ENCODE results near the gene FAM32A.
A peak's percentile ranks its signal among the peaks of the same experiment; 100 is the strongest.

Gene FAM32A

GRCh38 chr19:16185123-16185767 lies at the start of gene FAM32A:
Gene FAM32A (plus strand): TSS chr19:16185410. CDS start chr19:16185443, 33 bp downstream.
- DNase-seq, result peak; percentile 99

GRCh38 chr19:16135430-16136127 lies 49.6 kb upstream of the FAM32A start:
- DNase-seq, result no peak

- no peak for DNase-seq
These were observed 48.8 kb upstream of the FAM32A start for GRCh38 chr19:16136185-16136999.

- no peak for DNase-seq
These were observed 45.5 kb upstream of the FAM32A start for GRCh38 chr19:16139752-16140151.

GRCh38 chr19:16141043-16141442 lies 44.2 kb upstream of the FAM32A start:
- no peak for DNase-seq

GRCh38 chr19:16142032-16142580 lies 43.1 kb upstream of the FAM32A start:
- no peak for DNase-seq

GRCh38 chr19:16143399-16144215 lies 41.6 kb upstream of the FAM32A start, which contains the start of gene HSH2D:
Gene HSH2D (plus strand): TSS chr19:16143685. CDS start chr19:16148751, 5,066 bp downstream.
- peak; percentile 75 for DNase-seq

GRCh38 chr19:16144216-16144581 lies 41.0 kb upstream of the FAM32A start:
- no peak for DNase-seq

- DNase-seq, result no peak
These were observed 39.1 kb upstream of the FAM32A start for GRCh38 chr19:16146112-16146511.

GRCh38 chr19:16148443-16149229 lies 36.6 kb upstream of the FAM32A start:
- DNase-seq, result no peak

- no peak for DNase-seq
These were observed 31.5 kb upstream of the FAM32A start for GRCh38 chr19:16153582-16154336.

GRCh38 chr19:16154557-16154956 lies 30.7 kb upstream of the FAM32A start:
- DNase-seq, result no peak

- no peak for DNase-seq
These were observed 30.1 kb upstream of the FAM32A start for GRCh38 chr19:16155128-16155527.

GRCh38 chr19:16156904-16157303 lies 28.3 kb upstream of the FAM32A start:
- DNase-seq, result no peak

GRCh38 chr19:16157601-16158000 lies 27.6 kb upstream of the FAM32A start:
- DNase-seq, result no peak

GRCh38 chr19:16159655-16160054 lies 25.6 kb upstream of the FAM32A start:
- no peak for DNase-seq

- no peak for DNase-seq
These were observed 24.7 kb upstream of the FAM32A start for GRCh38 chr19:16160445-16160942.

- DNase-seq, result no peak
These were observed 24.2 kb upstream of the FAM32A start for GRCh38 chr19:16160943-16161560.

GRCh38 chr19:16161840-16162239 lies 23.4 kb upstream of the FAM32A start:
- no peak for DNase-seq

- no peak for DNase-seq
These were observed 20.9 kb upstream of the FAM32A start for GRCh38 chr19:16164222-16164890.
